Activated T-cell treated with anti-CD3 and anti-CD28 coated beads, Interleukin-2, amount 50 U/mL, for 48 hours (primary cell): Measurements from ENCODE around the gene DNASE1.

Experiments
- DNase-seq, 2 experiments: peaks; one replicate each; pipeline ENCODE4 v3.0.0-alpha.2; 2020

Gene DNASE1

GRCh38 chr16:3701531-3701930, 47.0 kb downstream of the DNASE1 start:
- no peak for DNase-seq

DNA sequence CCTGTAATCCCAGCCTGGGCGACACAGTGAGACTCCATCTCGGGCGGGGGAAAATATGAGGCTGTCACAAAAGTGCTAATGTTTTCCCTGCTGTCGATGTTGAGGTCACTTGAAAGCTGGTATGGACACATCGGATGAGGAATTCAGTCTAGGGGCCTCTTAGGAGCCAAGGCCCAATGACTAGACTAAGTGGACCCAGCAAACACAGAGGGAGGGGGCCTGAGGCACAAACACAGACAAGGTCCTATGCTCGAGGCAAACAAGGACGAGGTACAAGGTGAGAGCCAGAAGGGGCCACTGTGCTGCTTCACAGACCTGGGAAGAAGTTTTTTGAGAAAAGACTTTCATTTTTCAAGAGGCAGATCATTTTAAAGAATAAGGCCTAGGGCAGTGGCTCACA, 47.6 kb downstream of the DNASE1 start:
- no peak for DNase-seq

- DNase-seq: no peak
These were observed 51.9 kb downstream of the DNASE1 start for GRCh38 chr16:3706253-3707012.
